HG02885 (cell line): ENCODE data around the gene NR5A2.

Experiments
- ATAC-seq: cut with Tn5 transposase; IDR thresholded peaks from one replicate; pipeline ENCODE4 v1.9.1; 2021; ENCODE audit warnings: mild to moderate bottlenecking; ENCODE audit not compliant: unreplicated experiment, poor library complexity

The NR5A2 gene

GRCh38 chr1:200116324-200116723 lies 88.8 kb downstream of the NR5A2 start:
- ATAC-seq: no peak

GRCh38 chr1:200118779-200119505 lies 91.4 kb downstream of the NR5A2 start:
- ATAC-seq: no peak

GRCh38 chr1:200121421-200121820 lies 93.9 kb downstream of the NR5A2 start:
- no peak for ATAC-seq

- no peak for ATAC-seq
Observed at GRCh38 chr1:200124309-200124708, 96.8 kb downstream of the NR5A2 start.

- no peak for ATAC-seq
Observed at GRCh38 chr1:200128081-200128480, 100.6 kb downstream of the NR5A2 start.

GRCh38 chr1:200128944-200129879 lies 101.7 kb downstream of the NR5A2 start:
- ATAC-seq: peak; percentile 57

GRCh38 chr1:200130552-200130951 lies 103.0 kb downstream of the NR5A2 start:
- peak; percentile 40 for ATAC-seq

GRCh38 chr1:200131551-200132125 lies 104.1 kb downstream of the NR5A2 start:
- ATAC-seq: no peak

GRCh38 chr1:200133123-200133522 lies 105.6 kb downstream of the NR5A2 start:
- no peak for ATAC-seq

- ATAC-seq: no peak
Observed at GRCh38 chr1:200134116-200134515, 106.6 kb downstream of the NR5A2 start.

GRCh38 chr1:200136384-200136783 lies 108.9 kb downstream of the NR5A2 start:
- ATAC-seq: no peak

GRCh38 chr1:200139661-200140250 lies 112.2 kb downstream of the NR5A2 start:
- ATAC-seq: peak; percentile 91

- ATAC-seq: no peak
Observed at GRCh38 chr1:200143347-200143746, 115.8 kb downstream of the NR5A2 start.

- no peak for ATAC-seq
Observed at GRCh38 chr1:200146100-200146499, 118.6 kb downstream of the NR5A2 start.

GRCh38 chr1:200147094-200147493 lies 119.6 kb downstream of the NR5A2 start:
- ATAC-seq: no peak

- ATAC-seq: no peak
Observed at GRCh38 chr1:200147742-200148141, 120.2 kb downstream of the NR5A2 start.

GRCh38 chr1:200150006-200150405 lies 122.5 kb downstream of the NR5A2 start:
- no peak for ATAC-seq

- peak; percentile 39 for ATAC-seq
Observed at GRCh38 chr1:200150721-200151120, 123.2 kb downstream of the NR5A2 start.

GRCh38 chr1:200152336-200152735 lies 124.8 kb downstream of the NR5A2 start:
- no peak for ATAC-seq

- peak; percentile 49 for ATAC-seq
Observed at GRCh38 chr1:200153277-200154055, 126.0 kb downstream of the NR5A2 start.
